Measurements from ENCODE around the gene KRTAP10-1. TPM values are rescaled to one million over a fixed set of nuclear protein-coding genes. Genes with fewer than 3 reads are reported as not detected.

The KRTAP10-1 gene
- total and polyA plus RNA-seq, 7 donors: not detected

- H3K9me3 ChIP-seq: peaks cover 0 to 11% (median 5%) of the 10 kb centered on the region in 4 donors
- WGBS, 2 donors: 35 to 78% methylated on average over 9 of the region's 9 CpGs
Observed at GRCh38 chr21:44490816-44491215, 49.2 kb downstream of the KRTAP10-1 start.

GRCh38 chr21:44490405-44490804 lies 49.6 kb downstream of the KRTAP10-1 start:
- no peak overlapping the region for H3K4me3 ChIP-seq
- WGBS, 2 donors: 95 to 96% methylated on average over 19 of the region's 19 CpGs
- H3K27me3 ChIP-seq: peaks cover 0 to 3% (median 0%) of the 10 kb centered on the region in 3 donors
- peaks cover 0 to 11% (median 5%) of the 10 kb centered on the region in 4 donors for H3K9me3 ChIP-seq
- H3K27ac ChIP-seq: no peak overlapping the region
- no peak for TF ChIP-seq POLR2AphosphoS5 (IDR thresholded peaks at IDR 0.05)
- no peak for TF ChIP-seq POLR2A (IDR thresholded peaks at IDR 0.05)
- no peak for TF ChIP-seq CTCF (IDR thresholded peaks at IDR 0.05)
- no peak for TF ChIP-seq EP300 (IDR thresholded peaks at IDR 0.05)
- intact Hi-C loops (cut with DNase I): no loop called here
- no peak for DNase-seq
- H3K4me1 ChIP-seq: no peaks in the 10 kb centered on the region
- H3K36me3 ChIP-seq: no peaks in the 10 kb centered on the region

More at GRCh38 chr21:44490816-44491215, 49.2 kb downstream of the KRTAP10-1 start:
- no peak overlapping the region for H3K27ac ChIP-seq
- TF ChIP-seq CTCF (IDR thresholded peaks at IDR 0.05) (no peak), EP300 (IDR thresholded peaks at IDR 0.05) (no peak), POLR2AphosphoS5 (IDR thresholded peaks at IDR 0.05) (no peak), POLR2A (IDR thresholded peaks at IDR 0.05) (no peak)
- intact Hi-C loops (cut with DNase I): no loop called here
- no peak overlapping the region for H3K4me3 ChIP-seq
- H3K27me3 ChIP-seq: peaks cover 0 to 3% (median 0%) of the 10 kb centered on the region in 3 donors
- no peaks in the 10 kb centered on the region for H3K36me3 ChIP-seq
- DNase-seq: no peak
- no peaks in the 10 kb centered on the region for H3K4me1 ChIP-seq

GRCh38 chr21:44489962-44490361 lies 50.0 kb downstream of the KRTAP10-1 start:
- H3K27me3 ChIP-seq: peaks cover 0 to 3% (median 0%) of the 10 kb centered on the region in 3 donors
- intact Hi-C loops (cut with DNase I): no loop called here
- no peak overlapping the region for H3K27ac ChIP-seq
- peaks cover 0 to 11% (median 5%) of the 10 kb centered on the region in 4 donors for H3K9me3 ChIP-seq
- WGBS, 2 donors: 9 to 33% methylated on average over 7 of the region's 7 CpGs
- TF ChIP-seq EP300 (IDR thresholded peaks at IDR 0.05): no peak
- no peak for TF ChIP-seq POLR2AphosphoS5 (IDR thresholded peaks at IDR 0.05)
- no peak for TF ChIP-seq CTCF (IDR thresholded peaks at IDR 0.05)
- TF ChIP-seq POLR2A (IDR thresholded peaks at IDR 0.05): no peak
- no peaks in the 10 kb centered on the region for H3K36me3 ChIP-seq
- no peaks in the 10 kb centered on the region for H3K4me1 ChIP-seq
- DNase-seq: no peak
- no peak overlapping the region for H3K4me3 ChIP-seq

Other genes with a start within 250 kb of the KRTAP10-1 start
- 10 to 100 TPM; 38.0 to 69.8 (median 50.4) TPM for gene PFKL, start 240.1 kb downstream of the KRTAP10-1 start, total RNA-seq
- 100 to 1,000 TPM; 138 to 159 (median 157) TPM for gene PFKL, start 240.1 kb downstream of the KRTAP10-1 start, polyA plus RNA-seq
- 10 to 100 TPM; 25.8 to 31.1 (median 27.6) TPM for gene CFAP410, start 200.8 kb downstream of the KRTAP10-1 start, total RNA-seq
- 10 to 100 TPM; 12.7 to 31.7 (median 28.2) TPM for gene CFAP410, start 200.8 kb downstream of the KRTAP10-1 start, polyA plus RNA-seq
- 1 to 10 TPM; 1.6 to 3.9 (median 3.2) TPM for gene TRPM2, start 186.6 kb downstream of the KRTAP10-1 start, total RNA-seq
- gene TRPM2, start 186.6 kb downstream of the KRTAP10-1 start, polyA plus RNA-seq: 1 to 10 TPM; 2.4 to 4.9 (median 3.5) TPM
- gene LRRC3, start 84.7 kb downstream of the KRTAP10-1 start, total RNA-seq: 1 to 10 TPM; 3.9 to 7.1 (median 5.4) TPM
- gene LRRC3, start 84.7 kb downstream of the KRTAP10-1 start, polyA plus RNA-seq: 1 to 10 TPM in 1 of 3 donors, under 1 TPM in 2; under 0.01 to 2.9 (median 0.46) TPM
- gene KRTAP10-2, start 11.3 kb upstream of the KRTAP10-1 start, total RNA-seq: not detected
- not detected for gene KRTAP10-2, start 11.3 kb upstream of the KRTAP10-1 start, polyA plus RNA-seq
- gene KRTAP10-3, start 18.6 kb upstream of the KRTAP10-1 start, total RNA-seq: under 1 TPM in 1 of 4 donors, not detected in 3; 0.66 TPM
- gene KRTAP10-3, start 18.6 kb upstream of the KRTAP10-1 start, polyA plus RNA-seq: not detected
- not detected for gene KRTAP10-4, start 33.5 kb upstream of the KRTAP10-1 start, total RNA-seq
- not detected for gene KRTAP10-4, start 33.5 kb upstream of the KRTAP10-1 start, polyA plus RNA-seq
- not detected for gene KRTAP10-5, start 40.4 kb upstream of the KRTAP10-1 start, total RNA-seq
- not detected for gene KRTAP10-5, start 40.4 kb upstream of the KRTAP10-1 start, polyA plus RNA-seq
- gene KRTAP10-6, start 52.3 kb upstream of the KRTAP10-1 start, total RNA-seq: not detected
- gene KRTAP10-6, start 52.3 kb upstream of the KRTAP10-1 start, polyA plus RNA-seq: not detected
- not detected for gene KRTAP10-7, start 60.4 kb upstream of the KRTAP10-1 start, total RNA-seq
- not detected for gene KRTAP10-7, start 60.4 kb upstream of the KRTAP10-1 start, polyA plus RNA-seq
- not detected for gene KRTAP10-8, start 71.9 kb upstream of the KRTAP10-1 start, total RNA-seq
- not detected for gene KRTAP10-8, start 71.9 kb upstream of the KRTAP10-1 start, polyA plus RNA-seq
- not detected for gene KRTAP10-9, start 86.9 kb upstream of the KRTAP10-1 start, total RNA-seq
- not detected for gene KRTAP10-9, start 86.9 kb upstream of the KRTAP10-1 start, polyA plus RNA-seq
- gene KRTAP10-10, start 97.2 kb upstream of the KRTAP10-1 start, total RNA-seq: not detected
- gene KRTAP10-10, start 97.2 kb upstream of the KRTAP10-1 start, polyA plus RNA-seq: not detected
- not detected for gene KRTAP10-11, start 106.2 kb upstream of the KRTAP10-1 start, total RNA-seq
- not detected for gene KRTAP10-11, start 106.2 kb upstream of the KRTAP10-1 start, polyA plus RNA-seq
- not detected for gene KRTAP12-4, start 114.5 kb upstream of the KRTAP10-1 start, total RNA-seq
- not detected for gene KRTAP12-4, start 114.5 kb upstream of the KRTAP10-1 start, polyA plus RNA-seq
- not detected for gene KRTAP12-3, start 117.7 kb upstream of the KRTAP10-1 start, total RNA-seq
- not detected for gene KRTAP12-3, start 117.7 kb upstream of the KRTAP10-1 start, polyA plus RNA-seq
- not detected for gene KRTAP12-2, start 126.7 kb upstream of the KRTAP10-1 start, total RNA-seq
- gene KRTAP12-2, start 126.7 kb upstream of the KRTAP10-1 start, polyA plus RNA-seq: not detected
- not detected for gene KRTAP12-1, start 142.0 kb upstream of the KRTAP10-1 start, total RNA-seq
- gene KRTAP12-1, start 142.0 kb upstream of the KRTAP10-1 start, polyA plus RNA-seq: not detected
- gene KRTAP10-12, start 157.0 kb upstream of the KRTAP10-1 start, total RNA-seq: not detected
- not detected for gene KRTAP10-12, start 157.0 kb upstream of the KRTAP10-1 start, polyA plus RNA-seq
- not detected for gene TSPEAR, start 171.4 kb upstream of the KRTAP10-1 start, total RNA-seq
- gene TSPEAR, start 171.4 kb upstream of the KRTAP10-1 start, polyA plus RNA-seq: under 1 TPM in 2 of 3 donors, not detected in 1; under 0.01 to 0.20 TPM